HG03469 (cell line): ENCODE results near the gene FHOD3.

Source experiments
- ATAC-seq: cut with Tn5 transposase; IDR thresholded peaks from one replicate; pipeline ENCODE4 v1.9.1; 2021; ENCODE audit warnings: mild to moderate bottlenecking, moderate library complexity, moderate number of reproducible peaks; ENCODE audit not compliant: unreplicated experiment

The FHOD3 gene

DNA sequence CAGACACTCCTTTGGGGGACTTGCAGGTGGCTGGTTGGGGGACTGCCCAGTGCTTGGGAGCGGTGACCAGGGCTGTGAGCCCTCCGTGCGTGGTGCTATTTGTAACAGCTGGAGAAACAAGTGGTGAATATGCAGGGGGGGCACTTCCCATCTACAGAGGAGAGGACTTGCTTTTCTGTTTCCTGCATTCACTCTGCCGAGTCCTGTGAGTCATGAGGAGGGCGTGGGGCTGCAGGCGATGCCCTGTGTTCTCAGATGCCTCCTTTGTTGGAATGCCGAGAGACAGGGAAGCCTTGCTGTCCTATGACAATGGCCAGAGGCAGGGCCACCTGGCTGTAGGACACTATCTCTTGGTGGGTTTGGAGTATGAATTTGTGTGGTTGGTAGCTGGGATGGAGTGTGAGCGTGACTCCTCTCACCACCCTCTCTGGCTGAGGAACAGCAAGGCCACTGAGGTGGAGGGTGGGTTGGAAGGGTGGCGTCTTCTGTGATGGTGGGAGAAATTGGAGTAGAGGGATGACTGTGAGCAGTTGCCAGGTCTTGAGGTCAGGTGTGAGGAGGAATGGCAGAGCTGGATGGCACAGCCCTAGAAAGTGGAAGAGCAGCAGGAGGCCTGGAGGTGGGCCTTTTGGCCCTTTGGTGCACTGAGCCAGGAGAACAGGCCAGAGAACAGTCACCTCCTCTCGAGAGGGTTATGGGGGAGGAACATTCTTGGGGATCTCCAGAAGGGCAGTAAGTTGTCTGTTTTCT lies 24.3 kb downstream of the FHOD3 start:
- no peak for ATAC-seq

DNA sequence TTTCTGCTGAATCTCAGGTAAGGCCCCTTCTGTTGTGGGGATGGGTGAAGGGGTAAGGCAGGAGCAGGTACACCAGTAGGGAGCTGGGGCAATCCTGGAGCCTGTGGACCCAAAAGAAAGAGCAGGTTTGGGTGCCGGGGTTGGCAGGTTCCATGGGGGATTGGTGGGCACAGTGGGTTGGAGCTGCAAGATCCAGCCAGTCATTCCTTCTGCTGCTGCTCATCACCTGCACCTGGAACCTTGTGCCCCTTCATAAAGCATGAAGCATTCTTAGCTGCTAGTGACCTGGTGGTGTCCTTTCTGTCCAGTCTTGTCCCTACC lies 24.9 kb downstream of the FHOD3 start:
- no peak for ATAC-seq

DNA sequence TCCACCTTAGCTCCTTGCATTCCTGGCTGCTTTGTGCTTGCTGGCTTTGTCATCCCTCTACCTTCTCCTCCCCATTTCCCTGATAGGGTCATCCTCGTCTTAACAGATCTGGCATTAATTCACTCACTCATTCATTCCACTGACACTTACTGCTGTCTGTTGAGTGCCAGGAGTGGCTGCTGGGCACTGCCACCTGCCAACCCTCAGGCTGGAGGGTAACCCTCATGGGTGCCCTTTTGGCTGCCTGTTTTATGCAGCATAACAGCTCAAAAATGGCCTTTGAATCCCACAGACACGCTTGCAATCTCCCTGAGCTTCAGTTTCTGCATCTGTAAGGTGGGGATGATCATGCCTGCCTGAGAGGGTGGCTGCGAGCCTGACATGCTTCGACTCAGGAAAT lies 25.2 kb downstream of the FHOD3 start:
- no peak for ATAC-seq

DNA sequence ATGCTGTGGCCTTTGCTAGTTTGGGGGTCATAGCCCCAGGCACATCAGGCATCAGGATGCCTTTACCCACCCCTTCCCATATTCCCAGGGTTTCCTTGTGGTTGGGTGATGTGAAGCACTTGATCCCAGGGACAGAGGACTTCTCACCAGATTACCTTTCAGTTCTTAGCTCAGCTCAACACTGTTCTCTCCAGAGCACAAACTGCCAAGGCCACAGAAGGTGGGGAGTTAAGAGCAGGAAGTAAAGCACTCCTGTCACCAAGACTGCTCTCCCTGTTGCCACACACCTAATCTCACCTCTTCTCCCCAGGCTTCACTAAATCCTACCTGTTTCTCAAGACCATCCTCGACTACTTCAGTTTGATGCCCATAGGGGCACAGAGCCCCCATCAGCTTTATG lies 25.9 kb downstream of the FHOD3 start:
- no peak for ATAC-seq

DNA sequence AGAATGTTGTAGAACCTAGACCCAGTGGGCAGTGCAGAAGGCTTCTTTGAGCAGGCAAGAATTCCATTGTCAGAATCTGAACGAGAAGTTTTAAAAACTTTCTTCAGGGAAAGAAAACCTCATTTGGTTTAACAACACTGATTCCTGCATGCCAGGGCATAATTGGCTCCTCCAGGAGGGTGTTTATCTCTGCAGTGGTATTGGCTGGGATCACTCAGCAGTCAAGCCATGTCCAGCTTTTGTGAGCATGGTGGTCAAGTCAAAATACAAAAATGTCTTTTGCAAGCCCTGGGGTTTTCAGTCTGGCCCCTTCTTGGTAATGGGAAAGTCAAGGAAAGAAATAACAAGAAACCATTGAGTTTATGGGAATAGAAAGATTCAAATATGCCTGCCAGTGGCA lies 28.3 kb downstream of the FHOD3 start:
- no peak for ATAC-seq

DNA sequence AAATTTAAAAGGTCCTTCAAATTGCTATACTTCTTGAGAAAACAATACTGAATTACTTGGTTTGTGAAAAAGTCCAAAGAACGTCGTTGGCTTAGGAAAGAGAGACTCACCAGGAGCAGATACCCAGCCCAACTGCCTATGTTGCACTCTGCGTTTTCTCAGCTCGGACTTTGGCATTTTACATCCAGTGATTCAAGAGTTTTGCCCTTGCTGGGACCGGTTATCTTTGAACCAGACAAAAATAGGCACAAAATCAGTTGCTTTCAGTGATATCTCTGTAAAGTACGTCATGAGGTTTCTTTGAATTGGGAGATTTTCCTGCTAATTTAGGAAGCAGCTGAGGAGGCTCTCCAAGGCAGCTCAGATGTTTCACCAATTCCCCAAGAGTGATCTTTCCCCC lies 29.3 kb downstream of the FHOD3 start:
- no peak for ATAC-seq

DNA sequence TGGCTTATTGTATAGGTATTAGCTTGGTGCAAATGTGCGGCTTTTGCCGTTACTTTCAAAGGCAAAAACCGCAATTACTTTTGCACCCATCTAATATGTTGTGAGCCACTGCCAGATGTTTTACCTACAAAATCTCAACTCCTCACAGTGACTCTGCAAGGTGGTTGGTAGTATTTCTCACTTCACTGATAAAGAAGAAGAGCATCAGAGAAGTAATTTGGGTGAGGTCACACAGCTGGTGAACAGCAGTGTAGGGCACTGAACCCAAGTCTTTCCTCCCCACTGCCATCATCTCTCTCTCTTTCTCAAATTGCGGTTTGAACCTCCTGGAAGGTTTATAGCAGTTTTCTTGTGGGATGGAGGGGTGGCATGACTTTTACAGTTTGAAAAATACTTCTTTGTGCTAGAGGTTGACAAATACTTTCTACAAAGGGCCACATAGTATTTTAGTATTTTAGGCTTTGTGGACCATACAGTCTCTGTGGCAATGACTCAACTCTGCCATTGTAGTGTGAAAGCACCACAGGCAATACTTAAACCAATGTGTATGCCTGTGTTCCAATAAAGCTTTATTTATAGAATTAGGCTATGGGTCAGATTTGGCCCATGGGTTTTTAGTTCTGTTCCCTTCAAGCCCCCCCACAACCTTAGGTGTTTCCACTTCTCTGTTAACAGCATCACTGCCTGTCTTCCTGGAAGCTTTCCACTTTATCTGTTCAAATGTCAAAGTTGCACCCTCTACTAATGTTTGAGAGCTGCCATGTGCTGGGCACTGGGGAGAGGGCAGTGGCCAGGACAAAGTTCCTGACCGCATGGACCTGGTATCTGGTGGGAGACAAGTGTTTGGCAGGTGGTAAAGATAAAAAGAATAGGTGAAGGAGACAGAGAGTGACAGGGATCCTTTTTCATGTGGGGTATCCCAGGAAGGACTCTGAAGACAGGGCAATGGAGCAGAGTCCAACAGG lies 30.1 kb downstream of the FHOD3 start:
- ATAC-seq, result no peak

DNA sequence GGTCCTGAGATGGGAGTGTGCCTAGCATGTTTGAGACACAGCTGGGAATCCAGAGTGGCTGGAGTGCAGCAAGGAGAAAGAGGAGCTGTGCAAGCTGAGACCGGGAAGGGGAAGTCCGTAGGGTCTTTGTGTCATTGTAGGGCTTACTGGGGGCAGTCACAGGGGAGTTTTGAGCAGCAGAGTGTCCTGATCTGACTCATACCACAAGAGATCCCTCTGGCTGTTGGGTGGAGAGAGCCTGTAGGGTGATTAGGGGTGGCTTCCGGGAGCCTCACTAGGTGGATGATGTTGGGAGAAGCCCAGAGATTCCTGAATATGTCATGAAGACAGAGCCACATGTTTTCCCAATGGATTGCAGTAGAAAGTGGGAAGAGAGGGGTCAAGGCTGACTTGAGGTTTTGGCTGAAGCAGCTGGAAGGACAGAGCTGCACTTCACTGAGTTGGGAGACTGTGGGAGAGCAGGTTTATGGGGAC lies 30.9 kb downstream of the FHOD3 start:
- no peak for ATAC-seq

DNA sequence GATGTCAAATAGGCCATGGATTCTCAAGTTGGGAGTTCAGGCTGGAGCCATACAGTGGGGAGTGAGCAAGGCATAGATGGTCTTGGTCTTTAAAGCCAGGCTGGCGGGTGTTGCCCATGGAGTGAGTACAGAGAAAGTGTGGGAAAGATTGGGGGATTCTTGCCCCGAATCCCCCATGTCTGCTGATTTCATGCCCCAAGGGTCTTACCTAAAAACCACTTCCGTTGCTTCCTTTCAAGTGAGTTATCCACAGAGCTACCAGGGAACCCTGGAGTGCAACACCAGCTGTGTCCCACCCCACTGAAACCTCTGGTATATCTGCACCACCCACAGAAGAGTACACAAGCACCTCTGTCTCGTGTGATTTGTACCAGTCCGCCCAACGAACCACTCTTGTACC lies 31.4 kb downstream of the FHOD3 start:
- no peak for ATAC-seq

DNA sequence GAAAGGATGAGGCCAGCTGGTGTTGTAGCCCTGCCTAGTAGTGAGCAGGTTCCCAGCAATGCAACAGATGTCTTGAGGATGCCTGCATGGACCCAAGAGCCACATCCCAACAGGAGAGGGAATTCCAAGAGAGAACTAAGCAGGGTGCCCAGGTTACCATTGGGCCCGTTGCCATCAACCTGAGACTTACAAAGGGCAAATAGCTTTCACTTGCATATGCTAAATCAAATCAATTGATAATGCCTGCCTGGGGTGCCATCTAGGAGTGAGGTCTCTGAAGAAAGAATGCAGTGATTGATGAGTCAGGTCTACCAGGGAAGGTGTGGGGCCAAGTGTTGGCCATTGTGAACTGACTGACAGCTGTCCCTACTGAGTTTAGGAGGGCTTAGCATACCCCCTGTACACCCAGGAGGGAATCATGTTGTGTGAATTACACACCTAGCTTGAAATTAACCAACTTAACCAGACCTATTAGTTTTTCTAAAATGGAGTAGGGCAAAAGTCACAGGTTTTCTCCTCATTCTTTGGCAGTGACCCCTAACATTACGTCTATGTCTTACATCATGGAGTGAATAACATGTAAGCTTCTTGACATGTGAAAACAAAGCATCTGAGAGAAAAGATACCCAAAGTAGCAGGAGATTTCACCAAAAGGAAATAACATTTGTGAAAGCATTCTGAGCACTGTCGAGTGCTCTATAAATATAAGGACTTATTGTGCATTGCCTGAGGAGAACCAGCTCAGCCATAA lies 32.3 kb downstream of the FHOD3 start:
- no peak for ATAC-seq

DNA sequence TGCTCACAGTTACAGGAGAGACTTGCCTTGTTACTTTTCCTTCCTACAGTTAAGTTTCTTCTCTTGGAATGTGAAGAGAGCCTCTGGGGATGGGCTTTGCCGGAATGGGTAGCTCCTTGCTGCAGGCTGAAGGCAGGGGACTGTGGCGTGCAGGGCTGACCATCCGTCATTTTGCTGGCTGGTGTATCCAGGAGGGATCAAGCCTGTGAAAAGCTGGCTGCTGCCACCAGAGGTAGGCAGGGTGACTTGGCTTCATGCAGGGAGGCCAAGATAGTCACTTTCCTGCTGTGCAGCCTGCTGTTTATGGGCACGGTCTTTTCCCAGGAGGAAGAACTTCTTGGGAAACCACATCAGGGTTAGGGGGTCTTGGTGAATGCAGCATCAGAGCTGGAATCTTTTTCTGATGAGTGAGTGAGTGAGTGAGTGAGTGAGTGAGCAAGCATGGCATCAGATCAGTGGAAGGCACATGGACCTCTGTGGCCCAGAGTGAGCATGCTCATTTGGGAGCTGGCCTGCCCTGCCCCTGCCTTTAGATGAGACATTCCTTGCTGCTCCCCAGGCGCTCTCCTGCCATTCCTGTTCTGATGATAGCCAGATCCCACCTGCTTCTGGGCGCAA lies 33.0 kb downstream of the FHOD3 start:
- ATAC-seq, result no peak

DNA sequence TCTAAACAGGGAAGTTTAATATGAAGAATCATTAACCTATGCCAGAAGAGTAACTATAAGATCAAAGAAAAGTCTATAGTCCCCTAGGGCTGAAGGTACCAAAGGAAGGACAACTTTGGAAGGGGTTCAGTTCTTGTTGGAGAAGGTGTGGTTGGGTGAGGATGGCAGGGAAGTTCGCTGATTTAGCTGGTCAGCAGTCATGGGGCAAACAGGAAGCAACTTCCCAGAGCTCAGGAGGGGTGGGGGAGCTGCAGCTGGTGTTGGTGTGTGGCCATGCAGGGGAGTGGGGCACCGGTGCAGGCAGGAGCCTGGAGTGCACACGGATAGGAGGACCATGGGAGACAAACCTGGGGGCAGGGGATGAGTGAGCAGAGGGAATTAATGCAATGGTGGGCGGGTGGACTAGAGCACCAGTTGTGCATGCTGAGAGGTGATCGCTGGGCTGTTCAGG lies 34.0 kb downstream of the FHOD3 start:
- ATAC-seq, result no peak

DNA sequence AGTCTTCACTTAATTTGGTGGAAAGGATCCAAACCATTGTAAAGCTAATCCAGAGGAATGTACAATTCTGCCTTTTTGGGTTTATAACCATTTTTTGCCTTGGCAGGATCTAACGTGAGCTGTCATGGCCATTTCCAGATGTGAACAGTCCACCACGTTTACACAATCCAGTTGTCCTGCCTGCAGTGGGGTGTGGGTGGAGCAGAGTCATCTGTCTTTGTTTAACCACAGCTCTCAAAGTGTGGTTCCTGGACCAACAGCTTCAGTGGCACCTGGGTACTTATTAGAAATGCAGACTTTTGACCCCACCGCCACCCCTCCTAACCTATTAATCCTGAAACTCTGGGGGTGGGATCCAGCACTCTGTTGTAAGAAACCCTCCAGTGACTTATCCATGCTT lies 35.9 kb downstream of the FHOD3 start:
- ATAC-seq, result no peak

DNA sequence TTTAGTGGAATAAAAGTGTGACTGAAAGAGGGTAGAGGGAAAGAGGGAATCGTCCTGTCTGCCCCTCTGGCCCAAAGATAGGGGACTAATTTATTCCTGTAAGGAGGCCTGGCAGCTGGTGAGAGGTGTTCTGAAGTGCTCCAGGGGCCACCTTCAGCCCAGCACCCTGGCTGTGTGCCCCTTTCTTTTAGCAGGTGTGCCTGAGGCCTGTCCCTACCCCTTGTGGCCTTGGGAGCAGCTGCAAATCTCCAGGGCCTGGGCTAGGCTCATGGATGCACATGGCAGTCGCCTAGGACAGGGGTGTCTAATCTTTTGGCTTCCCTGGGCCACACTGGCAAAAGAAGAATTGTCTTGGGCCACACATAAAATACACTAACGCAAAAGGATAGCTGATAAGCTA lies 37.3 kb downstream of the FHOD3 start:
- no peak for ATAC-seq

DNA sequence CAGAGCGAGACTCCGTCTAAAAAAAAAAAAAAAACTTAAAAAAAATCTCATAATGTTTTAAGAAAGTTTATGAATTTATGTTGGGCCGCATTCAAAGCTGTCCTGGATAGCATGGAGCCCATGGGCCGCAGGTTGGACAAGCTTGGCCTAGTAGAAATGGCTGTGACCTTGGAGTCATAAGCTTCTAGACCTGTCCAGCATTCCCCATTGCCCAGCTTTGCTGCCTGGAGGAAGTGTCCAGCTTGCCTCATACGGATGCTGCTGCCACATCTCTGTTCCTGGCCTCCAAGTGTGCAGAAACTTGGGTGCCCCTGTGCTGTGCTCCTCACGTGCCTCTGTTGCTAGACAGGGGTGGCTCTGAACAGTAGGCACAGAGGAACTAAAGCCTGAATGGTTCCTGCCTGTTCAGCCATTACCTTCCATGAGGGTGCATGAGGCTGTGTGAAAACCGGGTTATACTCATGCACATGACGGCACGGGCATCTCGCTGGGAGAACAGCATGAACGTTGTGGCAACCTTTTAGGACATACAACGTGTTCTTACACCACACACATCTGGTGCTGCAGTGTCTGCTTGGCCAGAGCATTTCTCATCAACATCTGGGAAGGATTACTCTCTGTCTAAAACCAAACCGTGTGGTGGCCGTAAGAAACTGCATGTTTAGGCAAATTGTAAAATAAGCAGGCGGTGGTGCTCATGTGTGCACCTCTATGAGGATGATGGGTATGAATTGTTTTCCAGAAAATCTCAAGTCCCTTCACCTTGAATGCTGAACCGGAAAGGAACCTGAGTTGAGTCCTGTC lies 38.2 kb downstream of the FHOD3 start:
- ATAC-seq, result no peak

DNA sequence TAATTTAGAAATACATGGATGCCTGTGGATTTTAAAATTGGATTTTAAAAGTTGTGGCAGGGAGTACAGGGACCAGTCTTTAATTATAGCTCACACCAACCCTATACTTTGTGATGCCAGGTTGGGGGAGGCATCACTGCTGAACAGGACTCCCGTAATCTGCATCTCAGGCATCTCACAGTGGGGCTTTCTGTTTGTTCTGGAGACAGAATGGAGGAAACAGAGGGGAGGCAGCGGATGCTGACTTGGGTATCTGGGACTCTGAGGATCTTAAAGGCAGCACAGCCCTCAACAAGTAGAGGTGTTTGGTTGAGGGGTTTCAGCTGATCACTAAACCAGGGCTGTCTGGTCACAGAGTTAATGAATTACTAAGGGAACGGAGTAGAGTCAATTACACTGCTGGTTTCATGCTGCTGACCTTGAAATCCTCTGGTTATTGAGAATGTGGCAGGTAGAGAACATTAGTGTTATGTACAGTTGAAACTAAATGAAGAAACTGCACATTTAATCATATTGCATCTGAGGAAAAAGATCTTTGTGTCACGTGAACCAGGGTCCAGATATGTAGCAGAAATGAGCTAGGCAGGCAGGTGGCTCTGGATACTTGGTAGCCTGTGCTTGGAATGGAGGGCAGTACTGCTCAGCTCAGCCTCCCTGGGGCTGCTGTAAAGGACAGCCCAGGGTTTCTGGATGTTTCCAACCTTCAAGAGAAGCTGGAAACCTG lies 40.3 kb downstream of the FHOD3 start:
- no peak for ATAC-seq

DNA sequence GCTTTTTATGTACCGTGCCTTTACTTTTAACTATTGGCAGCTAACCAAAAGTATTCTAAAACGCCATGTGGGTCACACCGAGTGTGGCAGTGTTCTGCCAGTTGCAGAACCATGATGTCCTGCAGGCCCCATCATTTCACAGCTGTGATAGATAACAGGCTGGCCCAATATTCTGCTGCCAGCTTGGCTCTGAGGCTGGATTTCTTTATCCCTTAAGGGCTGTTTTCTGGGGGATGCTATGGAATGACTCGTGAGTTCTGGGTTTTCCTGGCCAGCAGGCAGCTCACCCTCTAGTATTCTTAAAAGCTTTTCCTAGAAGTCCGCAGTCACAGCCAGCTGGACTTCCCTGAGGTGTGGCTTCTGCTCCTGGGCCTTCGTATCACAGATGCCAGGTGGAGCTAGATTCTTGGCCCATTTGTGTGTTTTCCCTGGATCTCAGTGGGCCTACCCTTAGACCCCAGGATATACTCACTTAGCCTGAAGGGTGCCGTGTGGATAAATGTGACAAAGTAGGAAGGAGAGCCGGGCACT lies 41.0 kb downstream of the FHOD3 start:
- ATAC-seq, result no peak

DNA sequence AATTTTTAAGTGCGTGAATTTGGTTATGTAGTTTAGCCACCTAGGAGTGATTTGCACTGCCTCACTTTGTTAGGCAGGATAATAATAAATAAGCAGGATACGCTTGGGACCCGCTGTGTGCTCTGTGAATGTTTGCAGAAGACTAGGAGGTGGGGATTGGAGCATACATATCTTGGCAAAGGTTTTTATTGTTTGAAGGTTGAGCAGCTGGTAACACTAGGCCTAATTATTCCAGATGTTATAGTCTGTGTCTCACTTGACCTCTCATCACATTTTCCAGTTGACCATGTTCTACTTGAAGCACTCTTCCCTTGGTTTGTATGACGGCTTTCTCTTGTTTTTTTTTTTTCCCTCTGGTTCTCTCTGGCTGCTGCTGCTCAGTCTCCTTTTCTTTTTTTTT lies 42.7 kb downstream of the FHOD3 start:
- ATAC-seq, result no peak

DNA sequence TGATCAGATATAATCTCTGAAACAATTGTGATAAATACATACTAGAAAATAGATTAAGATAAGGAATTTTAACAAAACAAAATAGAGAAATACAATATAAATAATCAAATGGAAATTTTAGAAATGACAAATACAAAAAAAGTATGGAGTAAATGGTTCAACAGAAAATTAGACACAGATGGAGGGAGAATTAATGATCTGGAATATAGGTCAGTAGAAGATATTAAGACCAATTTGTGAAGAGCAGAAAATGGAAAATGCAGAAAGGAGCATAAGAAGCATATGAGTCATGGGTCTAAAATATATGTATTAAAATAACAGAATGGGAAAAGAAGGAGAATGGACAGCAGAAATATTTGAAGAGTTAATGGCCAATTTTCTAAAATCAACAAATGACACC lies 44.4 kb downstream of the FHOD3 start:
- ATAC-seq, result no peak
